K562 (cell line): ENCODE measurements around the gene UBR3. TPM values are rescaled to one million over a fixed set of nuclear protein-coding genes. Genes with fewer than 3 reads are reported as not detected.
A peak's percentile ranks its signal among the peaks of the same experiment; 100 is the strongest.

ENCODE experiments used
- E2F1 ChIP-seq: sonication (generic); formaldehyde crosslinking; IDR thresholded peaks from 2 replicates; pipeline ENCODE4 v1.8.1; 2023; ENCODE audit warnings: mild to moderate bottlenecking, missing genetic modification reagents, moderate library complexity
- ETV1 ChIP-seq: fragments of 450-650 bp; conservative IDR thresholded peaks from 2 replicates; pipeline ENCODE4 v1.6.1; 2016; ENCODE audit warnings: missing genetic modification characterization, control low read depth, low read depth, missing compliant biosample characterization
- FOSL1 ChIP-seq: fragments of 200-800 bp; sonication (Bioruptor generic); conservative IDR thresholded peaks from 2 replicates; pipeline ENCODE4 v1.6.1; 2016; ENCODE audit warnings: missing genetic modification characterization, missing compliant biosample characterization
- JUN ChIP-seq, 2 experiments: sonication (generic) in 1 of 2; formaldehyde crosslinking in 1 of 2; IDR thresholded peaks; 2 replicates each; pipeline versions ENCODE4 v1.6.1 to v1.8.0; 2012 to 2022; ENCODE audit warnings: borderline replicate concordance in 2 of 2, mild to moderate bottlenecking in 2 of 2, improper control_type of control experiment in 1 of 2, low read depth in 1 of 2, low read length in 1 of 2, missing genetic modification reagents in 1 of 2
- KDM1A ChIP-seq, 2 experiments: fragments of 450-650 bp; IDR thresholded peaks; 2 replicates each; pipeline ENCODE4 v1.6.1; 2016; ENCODE audit warnings: mild to moderate bottlenecking in 2 of 2
- KDM5B ChIP-seq: fragments of 200-600 bp; sonication (generic); IDR thresholded peaks from 2 replicates; pipeline ENCODE4 v1.6.1; 2012; ENCODE audit warnings: low read depth, mild to moderate bottlenecking, moderate library complexity, low read length, control low read depth, inconsistent platforms; ENCODE audit not compliant: insufficient replicate concordance
- MAFG ChIP-seq: fragments of 450-650 bp; conservative IDR thresholded peaks from 2 replicates; pipeline ENCODE4 v1.6.1; 2016; ENCODE audit warnings: missing genetic modification characterization, missing compliant biosample characterization
- NKRF ChIP-seq: fragments of 450-650 bp; IDR thresholded peaks from 2 replicates; pipeline ENCODE4 v1.6.1; 2016; ENCODE audit warnings: borderline replicate concordance
- SFPQ ChIP-seq: fragments of 200-400 bp; formaldehyde crosslinking; IDR thresholded peaks from 2 replicates; pipeline ENCODE4 v1.6.1; 2017; ENCODE audit warnings: mild to moderate bottlenecking, low read depth, low read length, moderate library complexity
- TOE1 ChIP-seq, 2 experiments: fragments of 450-650 bp in 1 of 2; sonication (generic) in 1 of 2; formaldehyde crosslinking in 1 of 2; IDR thresholded peaks; 2 replicates each; pipeline versions ENCODE4 v1.7.1 to v1.8.0; 2016 to 2022; ENCODE audit warnings: borderline replicate concordance in 2 of 2, mild to moderate bottlenecking in 2 of 2, antibody characterized with exemption in 1 of 2, inconsistent platforms in 1 of 2, low read depth in 1 of 2, missing genetic modification reagents in 1 of 2, moderate library complexity in 1 of 2
- ZNF609 ChIP-seq: sonication (generic); formaldehyde crosslinking; IDR thresholded peaks from 2 replicates; pipeline ENCODE4 v1.8.1; 2023; ENCODE audit warnings: missing genetic modification reagents, mild to moderate bottlenecking, borderline replicate concordance
- ZNF740 ChIP-seq, 3 experiments: fragments of 200-800 bp in 1 of 3; sonication (Bioruptor generic) in 1 of 3; sonication (generic) in 1 of 3; formaldehyde crosslinking in 1 of 3; IDR thresholded peaks; 2 replicates each; pipeline versions ENCODE4 v1.6.1 to v1.8.0; 2016 to 2022; ENCODE audit warnings: mild to moderate bottlenecking in 2 of 3, missing compliant biosample characterization in 2 of 3, missing genetic modification characterization in 2 of 3, missing genetic modification reagents in 1 of 3
- polyA plus RNA-seq, 8 experiments: library from polyadenylated mRNA; depleted of rRNA in 4 of 8; stranded (reverse) in 5 of 8; unstranded in 3 of 8; fragments of >200 nt; fragmentation: Nextera tagmentation in 2 of 8; fragmentation: Illumina TruSeq in 1 of 8; extraction: Ambion mirVana in 2 of 8; extraction: Trizol in 1 of 8; gene quantifications; 2 replicates each; pipeline versions ENCODE4 v1.2.1 to v1.2.3, GENCODE V29; 2011 to 2014; ENCODE audit warnings: inconsistent platforms in 1 of 8, missing spikeins in 1 of 8
- total RNA-seq, 7 experiments: library from RNA; depleted of rRNA in 6 of 7; stranded (reverse); fragments of >200 nt in 6 of 7; fragmentation: Illumina TruSeq in 2 of 7; extraction: Trizol in 2 of 7; gene quantifications; 2 replicates each; pipeline versions ENCODE4 v1.2.1 to v1.2.3, GENCODE V29; 2011 to 2021; ENCODE audit warnings: low replicate concordance in 1 of 7

The UBR3 gene
- total and polyA plus RNA-seq, 9 of the 15 experiments (the other 6 are each of a cell fraction or from before 2014, with no cell fraction given) = 14.4 to 63.5 (median 40.4) TPM

- no peak for TF ChIP-seq KDM5B
- TF ChIP-seq E2F1 (CRISPR knock-in tag) = no peak
- no peak for TF ChIP-seq ZNF740 (CRISPR knock-in tag; IDR thresholded peaks at IDR 0.05)
- TF ChIP-seq ZNF740 (tag; IDR thresholded peaks at IDR 0.05) = no peak
- no peak for TF ChIP-seq ETV1 (tag)
- TF ChIP-seq FOSL1 (tag) = no peak
- no peak for TF ChIP-seq JUN (IDR thresholded peaks at IDR 0.05; ENCODE audit: borderline replicate concordance, low read depth, low read length)
- TF ChIP-seq JUN (CRISPR knock-in tag; IDR thresholded peaks at IDR 0.05; ENCODE audit: borderline replicate concordance) = no peak
- peak; percentile 100 for TF ChIP-seq NKRF
- peak; percentile 70; the same call in 1 of the 2 replicates for TF ChIP-seq TOE1 (IDR thresholded peaks at IDR 0.05; ENCODE audit: borderline replicate concordance)
- TF ChIP-seq TOE1 (CRISPR knock-in tag; IDR thresholded peaks at IDR 0.05; ENCODE audit: borderline replicate concordance, low read depth) = peak; percentile 69; the same call in 1 of the 2 replicates
- TF ChIP-seq KDM1A (IDR thresholded peaks at IDR 0.05) = peak in 1 of 2 experiments; percentile 93; a peak in 2 of 4 replicates
- TF ChIP-seq MAFG = no peak
- no peak for TF ChIP-seq SFPQ
- no peak for TF ChIP-seq ZNF609 (CRISPR knock-in tag)
Observed at GRCh38 chr2:169828141-169828811, 1.0 kb downstream of the UBR3 start (continued).
